Kidney (tissue), 14 donors: ENCODE results near the gene NOS1. TPM values are rescaled to one million over a fixed set of nuclear protein-coding genes. Genes with fewer than 3 reads are reported as not detected.

Source experiments
- DNase-seq, 5 donors: peaks; one replicate each; pipeline ENCODE4 v3.0.0-alpha.2; 2013 to 2020
- FAIRE-seq: peaks from 2 replicates; lab custom pipeline; 2012; peaks lifted over from hg19 to GRCh38; lab: Jason Lieb, UNC
- H3K27ac ChIP-seq, 2 donors: one replicate each; pipeline ENCODE4 v1.7.0; 2013; ENCODE audit warnings: low read depth in 2 of 2, low read length in 2 of 2, inconsistent platforms in 1 of 2
- H3K27me3 ChIP-seq: one replicate; pipeline ENCODE4 v1.7.1; 2013; ENCODE audit warnings: low read length, inconsistent platforms; ENCODE audit not compliant: control insufficient read depth, insufficient read depth
- H3K36me3 ChIP-seq, 3 donors: one replicate each; pipeline versions ENCODE4 v1.7.0 to v1.7.1; 2013; ENCODE audit warnings: low read length in 3 of 3, control low read depth in 1 of 3, inconsistent platforms in 1 of 3; ENCODE audit not compliant: insufficient read depth in 3 of 3, control insufficient read depth in 2 of 3
- H3K4me1 ChIP-seq, 3 donors: one replicate each; pipeline versions ENCODE4 v1.7.0 to v1.7.1; 2013; ENCODE audit warnings: low read length in 3 of 3, inconsistent platforms in 1 of 3, low read depth in 1 of 3; ENCODE audit not compliant: control insufficient read depth in 2 of 3, insufficient read depth in 2 of 3
- H3K4me3 ChIP-seq, 3 donors: one replicate each; pipeline versions ENCODE4 v1.7.0 to v1.8.1; 2013; ENCODE audit warnings: low read length in 3 of 3, control low read depth in 1 of 3, inconsistent platforms in 1 of 3
- H3K9ac ChIP-seq, 3 donors: one replicate each; pipeline versions ENCODE4 v1.7.0 to v1.7.1; 2013; ENCODE audit warnings: low read length in 3 of 3, control low read depth in 1 of 3, inconsistent platforms in 1 of 3
- H3K9me3 ChIP-seq, 3 donors: one replicate each; pipeline versions ENCODE4 v1.7.0 to v1.7.1; 2013; ENCODE audit warnings: low read length in 3 of 3, control low read depth in 1 of 3, inconsistent platforms in 1 of 3; ENCODE audit not compliant: control insufficient read depth in 2 of 3, insufficient read depth in 1 of 3
- CTCF ChIP-seq: IDR thresholded peaks from 3 replicates; pipeline ENCODE4 v1.5.1; 2012; ENCODE audit warnings: mild to moderate bottlenecking, moderate library complexity, borderline replicate concordance; ENCODE audit not compliant: insufficient read depth; ENCODE audit errors: extremely low read depth
- intact Hi-C: fragments of 100-400 bp; cut with DNase I; formaldehyde crosslinking; loops from one replicate; pipeline ENCODE4 v1.11.1; 2022
- polyA plus RNA-seq: library from polyadenylated mRNA; stranded (reverse); fragments of 350-450 nt; fragmentation: Illumina TruSeq; extraction: RNeasy Lipid Tissue Mini Kit (QIAGEN cat#74804); gene quantifications from one replicate; pipeline ENCODE4 v1.2.3, GENCODE V29; 2014; ENCODE audit warnings: low read depth, low replicate concordance; ENCODE audit not compliant: insufficient read depth
- total RNA-seq: library from RNA; stranded (reverse); fragmentation: NEBNext Ultra II Directional; extraction: Animal tissue kit (Norgen Biotek cat#: 25700); gene quantifications from one replicate; pipeline ENCODE4 v1.2.1, GENCODE V29; 2021
- donor health status: control.
- donor health status: control.
- donor health status: control.
- donor health status: control.
- donor health status: control.
- donor health status: DM: yes; HTN: yes; CAD: no.
- donor health status: Normal renal cell carcinoma (clear cell type).

Gene NOS1
- total and polyA plus RNA-seq, 2 donors from 2014 or later: 1.3 to 6.5 TPM

GRCh38 chr12:117329756-117330155 is 31.7 kb downstream of the NOS1 start:
- Histone ChIP-seq H3K36me3 (no peaks in the 10 kb centered on the region), H3K9ac (no peak overlapping the region), H3K27me3 (peaks cover 7% of the 10 kb centered on the region), H3K4me3 (no peak overlapping the region), H3K27ac (no peak overlapping the region), H3K4me1 (no peaks in the 10 kb centered on the region), H3K9me3 (no peaks in the 10 kb centered on the region)
- DNase-seq (no peak), FAIRE-seq (no peak)
- intact Hi-C loops: no loop called here
- no peak for TF ChIP-seq CTCF

GRCh38 chr12:117328556-117329100 is 32.8 kb downstream of the NOS1 start:
- Histone ChIP-seq H3K4me1 (no peaks in the 10 kb centered on the region), H3K36me3 (no peaks in the 10 kb centered on the region), H3K9ac (no peak overlapping the region), H3K27ac (no peak overlapping the region), H3K27me3 (no peaks in the 10 kb centered on the region), H3K9me3 (no peaks in the 10 kb centered on the region), H3K4me3 (no peak overlapping the region)
- intact Hi-C loops: no loop called here
- TF ChIP-seq CTCF: no peak
- FAIRE-seq (no peak), DNase-seq (peak in 1 of 5 donors; percentile 5)

GRCh38 chr12:117322428-117322827 is 39.0 kb downstream of the NOS1 start:
- H3K4me1 ChIP-seq: no peaks in the 10 kb centered on the region
- no peak for DNase-seq
- no peak for TF ChIP-seq CTCF

GRCh38 chr12:117321572-117321971 is 39.9 kb downstream of the NOS1 start:
- H3K9me3 ChIP-seq: no peaks in the 10 kb centered on the region
- H3K4me3 ChIP-seq: no peak overlapping the region
- peaks cover 3% of the 10 kb centered on the region for H3K27me3 ChIP-seq
- no peaks in the 10 kb centered on the region for H3K36me3 ChIP-seq
- no peaks in the 10 kb centered on the region for H3K4me1 ChIP-seq
- FAIRE-seq: no peak
- H3K27ac ChIP-seq: no peak overlapping the region
- no peak for DNase-seq
- intact Hi-C loops: no loop called here
- TF ChIP-seq CTCF: no peak
- H3K9ac ChIP-seq: no peak overlapping the region

More at GRCh38 chr12:117322428-117322827, 39.0 kb downstream of the NOS1 start:
- peaks cover 3% of the 10 kb centered on the region for H3K27me3 ChIP-seq
- H3K9ac ChIP-seq: no peak overlapping the region
- no peak for FAIRE-seq
- no peak overlapping the region for H3K27ac ChIP-seq
- no peak overlapping the region for H3K4me3 ChIP-seq
- intact Hi-C loops: no loop called here
- no peaks in the 10 kb centered on the region for H3K9me3 ChIP-seq
- H3K36me3 ChIP-seq: no peaks in the 10 kb centered on the region
